SU-DHL-6 (cell line): Measurements from ENCODE around the gene PIGN.

Experiments
- EZH2phosphoT487 ChIP-seq: fragments of 200-600 bp; sonication (generic), shearing (Covaris generic); conservative IDR thresholded peaks from 2 replicates; pipeline ENCODE4 v1.6.1; 2018; ENCODE audit warnings: mild to moderate bottlenecking, antibody characterized with exemption, low read length, moderate library complexity, mixed read lengths
- TF ChIP-seq, protein P1 (sequence below): fragments of 200-600 bp; sonication (generic); IDR thresholded peaks from one replicate; pipeline ENCODE4 v1.5.1; 2017; ENCODE audit warnings: antibody characterized with exemption, mild to moderate bottlenecking, low read length, moderate library complexity; ENCODE audit not compliant: insufficient read depth, poor library complexity, severe bottlenecking

- no peak for TF ChIP-seq EZH2phosphoT487
- TF ChIP-seq, protein P1, sequence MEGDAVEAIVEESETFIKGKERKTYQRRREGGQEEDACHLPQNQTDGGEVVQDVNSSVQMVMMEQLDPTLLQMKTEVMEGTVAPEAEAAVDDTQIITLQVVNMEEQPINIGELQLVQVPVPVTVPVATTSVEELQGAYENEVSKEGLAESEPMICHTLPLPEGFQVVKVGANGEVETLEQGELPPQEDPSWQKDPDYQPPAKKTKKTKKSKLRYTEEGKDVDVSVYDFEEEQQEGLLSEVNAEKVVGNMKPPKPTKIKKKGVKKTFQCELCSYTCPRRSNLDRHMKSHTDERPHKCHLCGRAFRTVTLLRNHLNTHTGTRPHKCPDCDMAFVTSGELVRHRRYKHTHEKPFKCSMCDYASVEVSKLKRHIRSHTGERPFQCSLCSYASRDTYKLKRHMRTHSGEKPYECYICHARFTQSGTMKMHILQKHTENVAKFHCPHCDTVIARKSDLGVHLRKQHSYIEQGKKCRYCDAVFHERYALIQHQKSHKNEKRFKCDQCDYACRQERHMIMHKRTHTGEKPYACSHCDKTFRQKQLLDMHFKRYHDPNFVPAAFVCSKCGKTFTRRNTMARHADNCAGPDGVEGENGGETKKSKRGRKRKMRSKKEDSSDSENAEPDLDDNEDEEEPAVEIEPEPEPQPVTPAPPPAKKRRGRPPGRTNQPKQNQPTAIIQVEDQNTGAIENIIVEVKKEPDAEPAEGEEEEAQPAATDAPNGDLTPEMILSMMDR, result no peak
Measured at GRCh38 chr18:61992285-61992684, 194.6 kb downstream of the PIGN start.
